HepG2 (cell line): ENCODE measurements around the gene SLC16A9. TPM values are rescaled to one million over a fixed set of nuclear protein-coding genes. Genes with fewer than 3 reads are reported as not detected.

ENCODE experiments used
- ATAC-seq: fragments of 200-7000 bp; cut with Tn5 transposase; 3 replicates; pipeline ENCODE4 v1.9.1; 2020; ENCODE audit warnings: mild to moderate bottlenecking, moderate library complexity
- BruUV-seq: library from RNA; stranded (reverse); fragments of 400-500 nt; replicated peaks from 2 replicates; lab custom pipeline; 2021; lab: Mats Ljungman, UMichigan
- CTCF ChIA-PET: fragments of 300-600 bp; formaldehyde crosslinking; extraction: SDS; loops from one replicate; lab custom pipeline; 2021; ENCODE audit warnings: low total read pairs, inconsistent platforms, low intra/inter-chr PET ratio; lab: Yijun Ruan, JAX
- POLR2A ChIA-PET: fragments of 350-600 bp; sonication (Branson Sonifier 250); formaldehyde crosslinking; loops from one replicate; lab custom pipeline; 2020; ENCODE audit warnings: antibody characterized with exemption, inconsistent platforms; lab: Yijun Ruan, JAX
- DNase-seq: peaks from one replicate; pipeline ENCODE4 v3.0.0-alpha.2; 2015; ENCODE audit warnings: low spot score
- FAIRE-seq: peaks from 3 replicates; lab custom pipeline; 2011; peaks lifted over from hg19 to GRCh38; lab: Jason Lieb, UNC
- H2AFZ ChIP-seq: one replicate; pipeline ENCODE4 v1.6.1; 2011; ENCODE audit warnings: low read length, inconsistent platforms
- H3K27ac ChIP-seq: fragments of 300-600 bp; 3 replicates; pipeline ENCODE4 v1.8.0; 2011; ENCODE audit warnings: mixed run types, mild to moderate bottlenecking, mixed read lengths, low read length, inconsistent platforms; ENCODE audit not compliant: insufficient read depth; ENCODE audit errors: extremely low read length
- H3K27me3 ChIP-seq, 2 experiments: fragments of 200-600 bp in 1 of 2; 2 replicates in 1 of 2; 3 replicates in 1 of 2; pipeline versions ENCODE4 v1.6.0 to v1.8.0; 2011; ENCODE audit warnings: low read length in 2 of 2, mild to moderate bottlenecking in 2 of 2, moderate library complexity in 2 of 2, inconsistent platforms in 1 of 2; ENCODE audit not compliant: insufficient read depth in 2 of 2, control insufficient read depth in 1 of 2
- H3K36me3 ChIP-seq, 2 experiments: fragments of 200-600 bp in 1 of 2; replicated peaks in 1 of 2; 2 replicates in 1 of 2; 3 replicates in 1 of 2; pipeline versions ENCODE4 v1.5.1 to v1.8.0; 2011; ENCODE audit warnings: low read length in 2 of 2, inconsistent platforms in 1 of 2; ENCODE audit not compliant: insufficient read depth in 2 of 2, control insufficient read depth in 1 of 2
- H3K4me1 ChIP-seq: 2 replicates; pipeline ENCODE4 v1.5.1; 2012; ENCODE audit warnings: low read length, inconsistent platforms; ENCODE audit not compliant: insufficient read depth
- H3K4me2 ChIP-seq: 2 replicates; pipeline ENCODE4 v1.6.0; 2011; ENCODE audit warnings: low read depth, low read length, inconsistent platforms
- H3K4me3 ChIP-seq, 3 experiments: fragments of 200-600 bp in 1 of 3; sonication (generic), shearing (Covaris generic) in 1 of 3; replicated peaks in 1 of 3; 2 replicates each; pipeline ENCODE4 v1.5.1; 2011 to 2016; ENCODE audit warnings: low read length in 3 of 3, inconsistent platforms in 2 of 3, low read depth in 2 of 3, mild to moderate bottlenecking in 2 of 3, control low read depth in 1 of 3, mixed read lengths in 1 of 3; ENCODE audit not compliant: insufficient read depth in 1 of 3
- H3K79me2 ChIP-seq: one replicate; pipeline ENCODE4 v1.6.1; 2011; ENCODE audit warnings: low read length, inconsistent platforms; ENCODE audit not compliant: insufficient read depth
- H3K9ac ChIP-seq: 2 replicates; pipeline ENCODE4 v1.6.0; 2011; ENCODE audit warnings: mild to moderate bottlenecking, low read depth, low read length, inconsistent platforms; ENCODE audit not compliant: insufficient read depth
- H3K9me3 ChIP-seq: 2 replicates; pipeline ENCODE4 v1.5.1; 2012; ENCODE audit warnings: mild to moderate bottlenecking, low read length
- H4K20me1 ChIP-seq: 2 replicates; pipeline ENCODE4 v1.6.0; 2011; ENCODE audit warnings: inconsistent platforms, mild to moderate bottlenecking, low read length, moderate library complexity; ENCODE audit not compliant: insufficient read depth
- ARNT2 ChIP-seq: sonication (generic); formaldehyde crosslinking; IDR thresholded peaks from 2 replicates; pipeline ENCODE4 v1.8.0; 2022; ENCODE audit warnings: mild to moderate bottlenecking, low read depth, missing genetic modification reagents, moderate library complexity
- CCDC6 ChIP-seq: sonication (generic); formaldehyde crosslinking; IDR thresholded peaks from 2 replicates; pipeline ENCODE4 v1.8.1; 2022; ENCODE audit warnings: mild to moderate bottlenecking, missing genetic modification reagents, moderate library complexity
- KDM5A ChIP-seq: fragments of 200-600 bp; sonication (generic); IDR thresholded peaks from 2 replicates; pipeline ENCODE4 v1.7.0; 2018; ENCODE audit warnings: antibody characterized with exemption, mild to moderate bottlenecking, low read length, borderline replicate concordance
- ZFP82 ChIP-seq: sonication (generic); formaldehyde crosslinking; IDR thresholded peaks from 2 replicates; pipeline ENCODE4 v1.5.1; 2020; ENCODE audit warnings: mild to moderate bottlenecking, missing genetic modification reagents, borderline replicate concordance
- ZNF101 ChIP-seq: sonication (generic); formaldehyde crosslinking; IDR thresholded peaks from 2 replicates; pipeline ENCODE4 v1.4.0; 2020; ENCODE audit warnings: mild to moderate bottlenecking, low read depth, missing genetic modification reagents, borderline replicate concordance
- ZNF431 ChIP-seq: sonication (generic); formaldehyde crosslinking; IDR thresholded peaks from 2 replicates; pipeline ENCODE4 v1.9.0; 2022; ENCODE audit warnings: missing genetic modification reagents, low read depth, mild to moderate bottlenecking, borderline replicate concordance
- ZNF546 ChIP-seq: sonication (generic); formaldehyde crosslinking; conservative IDR thresholded peaks from 2 replicates; pipeline ENCODE4 v1.8.1; 2023; ENCODE audit warnings: mild to moderate bottlenecking, missing genetic modification reagents
- ZNF720 ChIP-seq: sonication (generic); formaldehyde crosslinking; IDR thresholded peaks from 2 replicates; pipeline ENCODE4 v1.4.0; 2020; ENCODE audit warnings: missing genetic modification reagents
- WGBS: methylation state at CpG from one replicate; pipeline ENCODE4 v1.1.6; 2017; ENCODE audit warnings: low lambda C conversion rate; 5-methylcytosine and 5-hydroxymethylcytosine counted together
- in situ Hi-C: cut with HindIII; loops from 2 replicates; pipeline ENCODE4 v1.10.0; 2017; ENCODE audit warnings: low pct_unique_long_range_greater_than_20kb; ENCODE audit not compliant: extremely low pct_ligation_motif_present
- intact Hi-C: fragments of 100-400 bp; cut with micrococcal nuclease; formaldehyde crosslinking; loops from one replicate; pipeline ENCODE4 v1.10.0; 2022; ENCODE audit not compliant: unreplicated experiment
- polyA plus RNA-seq, 8 experiments: library from polyadenylated mRNA; depleted of rRNA in 3 of 8; stranded (reverse) in 7 of 8; unstranded in 1 of 8; fragments of >200 nt; fragmentation: Illumina TruSeq in 4 of 8; extraction: Trizol in 4 of 8; gene quantifications; 2 replicates each; pipeline versions ENCODE4 v1.2.1 to v1.2.3, GENCODE V29; 2011 to 2016; ENCODE audit warnings: low read depth in 4 of 8, missing spikeins in 1 of 8, mixed read lengths in 1 of 8; ENCODE audit not compliant: insufficient read depth in 1 of 8
- total RNA-seq, 5 experiments: library from RNA; depleted of rRNA; stranded (reverse); fragments of >200 nt; fragmentation: Illumina TruSeq; extraction: Trizol; gene quantifications; 2 replicates each; pipeline ENCODE4 v1.2.3, GENCODE V29; 2016; ENCODE audit warnings: low read depth in 1 of 5
- TF ChIP-seq, protein P1 (sequence below): sonication (generic); formaldehyde crosslinking; IDR thresholded peaks from 2 replicates; pipeline ENCODE4 v1.5.0; 2020; ENCODE audit warnings: missing genetic modification reagents
- TF ChIP-seq, protein P2 (sequence below): sonication (generic); formaldehyde crosslinking; IDR thresholded peaks from 2 replicates; pipeline ENCODE4 v1.4.0; 2020; ENCODE audit warnings: mild to moderate bottlenecking, missing genetic modification reagents
- TF ChIP-seq, protein P3 (sequence below): sonication (generic); formaldehyde crosslinking; IDR thresholded peaks from 2 replicates; pipeline ENCODE4 v1.4.0; 2020; ENCODE audit warnings: missing genetic modification reagents
- TF ChIP-seq, protein P4 (sequence below): sonication (generic); formaldehyde crosslinking; IDR thresholded peaks from 2 replicates; pipeline ENCODE4 v1.4.0; 2020; ENCODE audit warnings: missing genetic modification reagents

Gene SLC16A9
- total and polyA plus RNA-seq, 2 of the 13 experiments (the other 11 are each of a cell fraction or from before 2014, with no cell fraction given), result 0.01 to 0.09 TPM

DNA sequence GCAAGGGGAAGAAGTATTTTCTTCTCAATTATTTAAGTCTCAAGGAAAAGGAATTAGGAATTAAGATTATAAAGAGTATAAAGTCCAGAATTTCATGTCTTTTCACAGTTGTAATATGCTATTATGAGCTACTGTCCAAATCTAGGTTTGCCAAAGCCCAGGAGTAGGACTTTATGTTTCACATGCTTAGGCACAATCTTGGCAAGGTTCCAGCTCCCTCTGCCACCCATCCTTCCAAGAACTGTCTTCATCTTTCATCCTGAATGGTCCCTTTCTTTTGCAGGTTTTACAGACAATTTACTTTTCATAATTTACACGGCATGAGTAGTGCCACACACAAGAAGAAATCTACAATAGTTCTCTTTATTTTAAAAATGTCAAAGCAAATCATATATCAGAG lies 29.5 kb downstream of the SLC16A9 start:
- Histone ChIP-seq H3K4me2 (no peak overlapping the region), H3K27ac (no peak overlapping the region), H3K4me3 (no peak overlapping the region), H3K9me3 (no peaks in the 10 kb centered on the region), H4K20me1 (no peaks in the 10 kb centered on the region), H3K36me3 (no peaks in the 10 kb centered on the region), H3K4me1 (peaks cover 20% of the 10 kb centered on the region), H3K79me2 (no peaks in the 10 kb centered on the region), H3K27me3 (no peaks in the 10 kb centered on the region), H2AFZ (no peak overlapping the region), H3K9ac (no peak overlapping the region)
- CTCF ChIA-PET, result no interaction called here
- POLR2A ChIA-PET, result no interaction called here
- no TSS peak for BruUV-seq
- no peak for ATAC-seq
- intact Hi-C loops (no loop called here), in situ Hi-C loops (no loop called here)
- FAIRE-seq, result no peak
- 4% methylated on average over 1 of the region's 1 CpG for WGBS
- DNase-seq, result no peak
- TF ChIP-seq, protein P1, sequence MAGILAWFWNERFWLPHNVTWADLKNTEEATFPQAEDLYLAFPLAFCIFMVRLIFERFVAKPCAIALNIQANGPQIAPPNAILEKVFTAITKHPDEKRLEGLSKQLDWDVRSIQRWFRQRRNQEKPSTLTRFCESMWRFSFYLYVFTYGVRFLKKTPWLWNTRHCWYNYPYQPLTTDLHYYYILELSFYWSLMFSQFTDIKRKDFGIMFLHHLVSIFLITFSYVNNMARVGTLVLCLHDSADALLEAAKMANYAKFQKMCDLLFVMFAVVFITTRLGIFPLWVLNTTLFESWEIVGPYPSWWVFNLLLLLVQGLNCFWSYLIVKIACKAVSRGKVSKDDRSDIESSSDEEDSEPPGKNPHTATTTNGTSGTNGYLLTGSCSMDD (CRISPR knock-in tag), result no peak
- no peak for TF ChIP-seq CCDC6 (CRISPR knock-in tag)
- no peak for TF ChIP-seq ZNF431 (CRISPR knock-in tag)
- no peak for TF ChIP-seq ZNF546
- TF ChIP-seq ZNF720, result no peak
- no peak for TF ChIP-seq ARNT2 (CRISPR knock-in tag)

DNA sequence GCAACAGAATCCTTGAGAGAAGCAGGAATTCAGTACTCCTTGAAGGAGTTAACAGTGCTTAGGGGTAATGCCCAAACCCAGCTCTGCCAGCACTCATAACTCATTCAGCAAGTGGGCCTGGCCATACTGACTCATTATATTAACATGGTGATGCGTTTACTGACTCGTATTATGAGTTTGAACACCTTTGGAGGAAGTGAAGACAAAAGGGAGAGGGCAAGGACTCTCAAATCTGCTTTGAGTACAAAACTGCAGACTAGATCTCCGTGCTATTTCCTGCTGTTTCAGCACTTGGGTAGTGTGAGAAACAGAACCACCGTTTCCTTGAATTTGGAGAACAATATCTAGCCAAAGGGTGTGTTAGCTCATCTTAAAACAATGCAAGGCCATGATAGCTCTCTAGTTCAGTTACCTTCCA lies 30.8 kb downstream of the SLC16A9 start:
- H3K4me1 ChIP-seq, result peaks cover 20% of the 10 kb centered on the region
- ChIA-PET POLR2A (no interaction called here), CTCF (no interaction called here)
- no peak for FAIRE-seq
- H3K4me2 ChIP-seq, result no peak overlapping the region
- H3K27ac ChIP-seq, result no peak overlapping the region
- no peaks in the 10 kb centered on the region for H3K27me3 ChIP-seq
- no peak overlapping the region for H2AFZ ChIP-seq
- no peaks in the 10 kb centered on the region for H3K9me3 ChIP-seq
- in situ Hi-C loops (no loop called here), intact Hi-C loops (no loop called here)
- 18% methylated on average over 4 of the region's 4 CpGs for WGBS
- no peak for DNase-seq
- no TSS peak for BruUV-seq
- no peaks in the 10 kb centered on the region for H3K79me2 ChIP-seq
- ATAC-seq, result no peak
- H4K20me1 ChIP-seq, result no peaks in the 10 kb centered on the region
- no peaks in the 10 kb centered on the region for H3K36me3 ChIP-seq
- H3K9ac ChIP-seq, result no peak overlapping the region
- H3K4me3 ChIP-seq, result no peak overlapping the region
- TF ChIP-seq ZFP82 (no peak), KDM5A (no peak), ZNF101 (CRISPR knock-in tag) (no peak)
- TF ChIP-seq, protein P2, sequence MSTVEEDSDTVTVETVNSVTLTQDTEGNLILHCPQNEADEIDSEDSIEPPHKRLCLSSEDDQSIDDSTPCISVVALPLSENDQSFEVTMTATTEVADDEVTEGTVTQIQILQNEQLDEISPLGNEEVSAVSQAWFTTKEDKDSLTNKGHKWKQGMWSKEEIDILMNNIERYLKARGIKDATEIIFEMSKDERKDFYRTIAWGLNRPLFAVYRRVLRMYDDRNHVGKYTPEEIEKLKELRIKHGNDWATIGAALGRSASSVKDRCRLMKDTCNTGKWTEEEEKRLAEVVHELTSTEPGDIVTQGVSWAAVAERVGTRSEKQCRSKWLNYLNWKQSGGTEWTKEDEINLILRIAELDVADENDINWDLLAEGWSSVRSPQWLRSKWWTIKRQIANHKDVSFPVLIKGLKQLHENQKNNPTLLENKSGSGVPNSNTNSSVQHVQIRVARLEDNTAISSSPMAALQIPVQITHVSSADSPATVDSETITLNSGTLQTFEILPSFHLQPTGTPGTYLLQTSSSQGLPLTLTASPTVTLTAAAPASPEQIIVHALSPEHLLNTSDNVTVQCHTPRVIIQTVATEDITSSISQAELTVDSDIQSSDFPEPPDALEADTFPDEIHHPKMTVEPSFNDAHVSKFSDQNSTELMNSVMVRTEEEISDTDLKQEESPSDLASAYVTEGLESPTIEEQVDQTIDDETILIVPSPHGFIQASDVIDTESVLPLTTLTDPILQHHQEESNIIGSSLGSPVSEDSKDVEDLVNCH (CRISPR knock-in tag), result no peak
- TF ChIP-seq, protein P3, sequence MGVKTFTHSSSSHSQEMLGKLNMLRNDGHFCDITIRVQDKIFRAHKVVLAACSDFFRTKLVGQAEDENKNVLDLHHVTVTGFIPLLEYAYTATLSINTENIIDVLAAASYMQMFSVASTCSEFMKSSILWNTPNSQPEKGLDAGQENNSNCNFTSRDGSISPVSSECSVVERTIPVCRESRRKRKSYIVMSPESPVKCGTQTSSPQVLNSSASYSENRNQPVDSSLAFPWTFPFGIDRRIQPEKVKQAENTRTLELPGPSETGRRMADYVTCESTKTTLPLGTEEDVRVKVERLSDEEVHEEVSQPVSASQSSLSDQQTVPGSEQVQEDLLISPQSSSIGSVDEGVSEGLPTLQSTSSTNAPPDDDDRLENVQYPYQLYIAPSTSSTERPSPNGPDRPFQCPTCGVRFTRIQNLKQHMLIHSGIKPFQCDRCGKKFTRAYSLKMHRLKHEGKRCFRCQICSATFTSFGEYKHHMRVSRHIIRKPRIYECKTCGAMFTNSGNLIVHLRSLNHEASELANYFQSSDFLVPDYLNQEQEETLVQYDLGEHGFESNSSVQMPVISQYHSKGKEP (CRISPR knock-in tag), result no peak
- TF ChIP-seq, protein P4, sequence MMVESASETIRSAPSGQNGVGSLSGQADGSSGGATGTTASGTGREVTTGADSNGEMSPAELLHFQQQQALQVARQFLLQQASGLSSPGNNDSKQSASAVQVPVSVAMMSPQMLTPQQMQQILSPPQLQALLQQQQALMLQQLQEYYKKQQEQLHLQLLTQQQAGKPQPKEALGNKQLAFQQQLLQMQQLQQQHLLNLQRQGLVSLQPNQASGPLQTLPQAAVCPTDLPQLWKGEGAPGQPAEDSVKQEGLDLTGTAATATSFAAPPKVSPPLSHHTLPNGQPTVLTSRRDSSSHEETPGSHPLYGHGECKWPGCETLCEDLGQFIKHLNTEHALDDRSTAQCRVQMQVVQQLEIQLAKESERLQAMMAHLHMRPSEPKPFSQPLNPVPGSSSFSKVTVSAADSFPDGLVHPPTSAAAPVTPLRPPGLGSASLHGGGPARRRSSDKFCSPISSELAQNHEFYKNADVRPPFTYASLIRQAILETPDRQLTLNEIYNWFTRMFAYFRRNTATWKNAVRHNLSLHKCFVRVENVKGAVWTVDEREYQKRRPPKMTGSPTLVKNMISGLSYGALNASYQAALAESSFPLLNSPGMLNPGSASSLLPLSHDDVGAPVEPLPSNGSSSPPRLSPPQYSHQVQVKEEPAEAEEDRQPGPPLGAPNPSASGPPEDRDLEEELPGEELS (CRISPR knock-in tag), result no peak
